ENCODE results near the gene ANKRD30BL.
"Not testable (repeated sequence)": the region's sequence is repeated elsewhere in the genome, so short reads cannot be mapped to it uniquely, and the experiment has no call there.

Gene ANKRD30BL, protein sequence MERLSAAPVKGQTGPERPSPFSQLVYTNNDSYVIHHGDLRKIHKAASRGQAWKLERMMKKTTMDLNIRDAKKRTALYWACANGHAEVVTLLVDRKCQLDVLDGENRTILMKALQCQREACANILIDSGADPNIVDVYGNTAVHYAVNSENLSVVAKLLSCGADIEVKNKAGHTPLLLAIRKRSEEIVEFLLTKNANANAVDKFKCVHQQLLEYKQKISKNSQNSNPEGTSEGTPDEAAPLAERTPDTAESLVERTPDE

DNA sequence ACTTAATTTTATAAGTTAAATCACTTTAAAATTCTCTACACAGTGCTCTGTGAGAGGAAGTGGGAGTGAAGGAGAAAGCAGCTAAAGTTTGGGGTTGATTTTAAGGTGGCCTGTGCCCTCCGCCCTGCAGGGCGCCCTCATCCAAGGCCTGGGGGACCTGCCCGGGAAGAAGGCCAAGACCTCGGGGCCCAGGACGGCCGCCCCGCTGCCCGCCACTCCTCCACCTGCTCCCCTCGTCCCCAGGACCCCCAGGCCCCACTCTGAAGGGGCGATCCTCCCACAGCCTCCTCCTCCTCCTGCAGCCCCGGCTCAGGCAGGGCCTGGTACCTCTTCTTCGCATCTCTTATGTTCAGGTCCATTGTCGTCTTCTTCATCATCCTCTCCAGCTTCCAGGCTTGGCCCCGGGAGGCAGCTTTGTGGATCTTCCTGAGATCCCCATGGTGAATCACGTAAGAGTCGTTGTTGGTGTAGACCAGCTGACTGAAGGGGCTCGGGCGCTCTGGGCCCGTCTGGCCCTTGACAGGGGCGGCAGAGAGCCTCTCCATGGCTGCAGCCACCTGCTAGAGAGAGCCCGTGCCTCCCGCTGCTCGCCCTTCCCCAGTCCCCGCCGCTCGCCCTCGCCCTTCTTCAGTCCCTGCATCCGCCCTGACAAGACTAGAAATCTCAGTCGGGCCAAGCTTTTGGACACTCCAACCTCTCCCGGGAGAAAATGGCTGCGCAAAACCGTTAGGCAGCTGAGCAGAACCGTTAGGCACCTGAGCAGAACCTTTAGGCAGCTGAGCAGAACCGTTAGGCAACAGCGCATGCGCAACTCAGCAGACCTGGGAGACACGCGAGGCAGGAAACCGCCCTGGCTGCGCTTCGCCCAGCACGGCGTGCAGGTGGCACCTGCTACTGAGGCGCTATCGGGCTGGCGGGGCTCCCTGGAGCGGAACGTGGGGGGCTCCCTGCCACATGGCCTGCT is at the start of gene ANKRD30BL:
ANKRD30BL (minus strand) TSS at position 792 of the 964 bp plus-strand sequence; CDS start at position 545, 247 bp downstream.
- not testable (repeated sequence) for H3K4me3 ChIP-seq (ENCODE audit: low read depth in 1 of 2, low read length in 2 of 2)

DNA sequence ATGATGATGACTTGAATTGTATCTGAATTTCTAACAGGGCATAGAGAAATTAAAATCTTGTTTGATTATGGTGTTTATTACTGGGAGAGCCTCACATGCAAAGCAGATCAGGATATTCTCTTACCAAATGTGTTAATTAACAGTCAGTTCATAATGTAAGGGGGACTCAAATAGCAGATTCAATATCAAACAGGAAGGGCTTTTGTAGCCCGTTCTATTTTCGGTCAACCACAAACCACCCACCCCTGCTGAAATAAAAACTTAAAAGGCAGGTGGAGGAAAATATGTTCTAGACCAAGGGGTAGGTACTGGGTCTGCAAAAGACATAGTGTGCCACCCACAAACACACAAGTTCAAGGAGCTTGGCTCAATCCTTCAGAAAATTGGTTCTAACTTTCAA is 41.1 kb upstream of the ANKRD30BL start:
- not testable (repeated sequence) for H3K4me1 ChIP-seq (ENCODE audit: control insufficient read depth in 1 of 2, insufficient read depth in 2 of 2, low read length in 2 of 2); H3K36me3 ChIP-seq (ENCODE audit: control insufficient read depth in 1 of 2, insufficient read depth in 2 of 2, low read length in 2 of 2); H3K9me3 ChIP-seq (ENCODE audit: control insufficient read depth in 1 of 2, low read length in 2 of 2); H3K27ac ChIP-seq (ENCODE audit: low read length); H3K27me3 ChIP-seq (ENCODE audit: low read depth, low read length); H3K4me3 ChIP-seq (ENCODE audit: low read depth in 1 of 2, low read length in 2 of 2)

More for the DNA sequence above, at the start of gene ANKRD30BL:
- not testable (repeated sequence) for H3K9me3 ChIP-seq (ENCODE audit: control insufficient read depth in 1 of 2, low read length in 2 of 2); H3K27me3 ChIP-seq (ENCODE audit: low read depth, low read length); H3K36me3 ChIP-seq (ENCODE audit: control insufficient read depth in 1 of 2, insufficient read depth in 2 of 2, low read length in 2 of 2); H3K4me1 ChIP-seq (ENCODE audit: control insufficient read depth in 1 of 2, insufficient read depth in 2 of 2, low read length in 2 of 2); H3K27ac ChIP-seq (ENCODE audit: low read length)

DNA sequence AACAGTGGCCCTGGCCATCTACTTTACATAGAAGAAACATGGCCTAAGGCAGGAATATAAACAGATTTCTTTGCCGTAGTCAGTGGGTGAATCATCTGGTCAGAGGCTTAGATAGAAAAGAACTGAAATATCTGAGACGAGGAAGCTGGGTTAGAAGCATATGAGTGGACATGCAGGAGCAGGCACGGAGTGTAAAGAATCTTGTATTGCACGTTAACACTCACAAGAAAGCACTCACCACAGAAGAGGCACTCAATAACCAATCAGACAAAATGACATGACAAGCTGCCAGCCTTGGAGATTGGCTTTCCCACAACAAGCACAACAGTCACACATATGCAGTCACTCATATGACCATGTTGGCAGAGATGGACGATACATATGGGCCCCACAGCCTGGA is 31.1 kb upstream of the ANKRD30BL start:
- H3K27me3 ChIP-seq (ENCODE audit: low read depth, low read length); H3K4me1 ChIP-seq (ENCODE audit: control insufficient read depth in 1 of 2, insufficient read depth in 2 of 2, low read length in 2 of 2); H3K36me3 ChIP-seq (ENCODE audit: control insufficient read depth in 1 of 2, insufficient read depth in 2 of 2, low read length in 2 of 2); H3K27ac ChIP-seq (ENCODE audit: low read length); H3K4me3 ChIP-seq (ENCODE audit: low read depth in 1 of 2, low read length in 2 of 2); H3K9me3 ChIP-seq (ENCODE audit: control insufficient read depth in 1 of 2, low read length in 2 of 2): not testable (repeated sequence)

DNA sequence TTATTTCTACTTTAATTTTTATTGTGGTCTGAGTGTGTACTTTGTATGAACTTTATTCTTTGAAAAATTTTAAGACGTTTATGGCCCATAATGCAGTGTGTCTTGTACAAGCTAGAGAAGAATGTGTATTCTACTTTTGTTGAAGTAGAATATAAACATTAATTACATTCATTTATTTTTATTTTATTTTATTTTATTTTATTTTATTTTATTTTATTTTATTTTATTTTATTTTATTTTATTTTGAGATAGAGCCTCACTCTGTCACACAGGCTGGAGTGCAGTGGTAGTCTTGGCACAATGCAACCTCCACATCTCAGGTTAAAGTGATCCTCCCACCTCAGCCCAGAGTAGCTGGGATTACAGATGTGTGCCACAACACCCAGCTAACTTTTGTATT is 5.3 kb upstream of the ANKRD30BL start:
- not testable (repeated sequence) for H3K4me1 ChIP-seq (ENCODE audit: control insufficient read depth in 1 of 2, insufficient read depth in 2 of 2, low read length in 2 of 2); H3K9me3 ChIP-seq (ENCODE audit: control insufficient read depth in 1 of 2, low read length in 2 of 2); H3K27ac ChIP-seq (ENCODE audit: low read length); H3K36me3 ChIP-seq (ENCODE audit: control insufficient read depth in 1 of 2, insufficient read depth in 2 of 2, low read length in 2 of 2); H3K27me3 ChIP-seq (ENCODE audit: low read depth, low read length); H3K4me3 ChIP-seq (ENCODE audit: low read depth in 1 of 2, low read length in 2 of 2)

DNA sequence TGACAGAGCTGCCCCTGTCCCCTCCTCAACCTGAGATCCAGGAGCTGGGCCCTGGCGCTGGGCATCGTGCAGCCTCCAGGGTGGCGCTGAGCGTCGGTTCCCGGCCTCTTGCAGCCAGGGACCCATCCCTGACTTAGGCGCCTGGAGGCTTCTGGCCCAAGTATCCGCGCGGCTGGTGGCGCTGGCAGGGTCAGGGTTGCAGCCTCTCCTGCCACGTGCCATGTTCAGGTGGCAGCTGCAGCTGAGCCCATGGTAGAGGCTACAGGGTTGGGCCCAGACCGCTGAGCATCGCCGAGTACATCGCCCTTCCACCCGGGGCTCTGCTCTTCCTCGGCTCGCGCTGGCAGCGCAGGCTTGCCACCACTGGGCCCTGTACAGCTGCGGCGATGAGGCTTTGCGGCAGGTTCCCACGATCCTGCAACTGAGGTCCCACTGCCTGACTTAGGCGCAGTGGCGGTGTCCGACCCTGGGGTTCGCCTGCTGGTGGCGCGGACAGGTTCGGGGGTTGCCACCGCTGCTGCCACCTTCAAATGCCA is 441 bp upstream of the ANKRD30BL start:
- H3K27me3 ChIP-seq (ENCODE audit: low read depth, low read length); H3K4me1 ChIP-seq (ENCODE audit: control insufficient read depth in 1 of 2, insufficient read depth in 2 of 2, low read length in 2 of 2); H3K4me3 ChIP-seq (ENCODE audit: low read depth in 1 of 2, low read length in 2 of 2); H3K9me3 ChIP-seq (ENCODE audit: control insufficient read depth in 1 of 2, low read length in 2 of 2); H3K36me3 ChIP-seq (ENCODE audit: control insufficient read depth in 1 of 2, insufficient read depth in 2 of 2, low read length in 2 of 2); H3K27ac ChIP-seq (ENCODE audit: low read length): not testable (repeated sequence)

DNA sequence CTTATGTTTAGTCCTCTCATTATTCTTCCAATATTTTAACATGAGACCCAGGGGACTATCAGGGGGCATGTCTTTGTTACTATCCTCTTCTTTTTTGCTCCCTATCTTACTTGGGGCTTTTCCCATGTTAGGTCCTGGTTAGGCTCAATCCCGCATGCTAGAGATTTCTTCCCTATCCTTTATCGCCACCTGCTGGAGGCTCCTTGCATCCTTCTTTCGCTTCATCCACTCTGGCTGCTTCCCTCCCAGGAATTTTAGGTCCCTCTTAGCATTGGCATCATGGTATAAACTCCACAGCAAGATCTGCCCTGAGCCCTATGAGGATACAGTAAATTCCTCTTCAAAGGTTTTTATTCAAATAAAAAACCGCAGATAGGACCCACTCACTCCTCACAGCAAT is 15.0 kb downstream of the ANKRD30BL start:
- H3K36me3 ChIP-seq (ENCODE audit: control insufficient read depth in 1 of 2, insufficient read depth in 2 of 2, low read length in 2 of 2), result not testable (repeated sequence)

More for the DNA sequence above, 15.0 kb downstream of the ANKRD30BL start:
- not testable (repeated sequence) for H3K4me1 ChIP-seq (ENCODE audit: control insufficient read depth in 1 of 2, insufficient read depth in 2 of 2, low read length in 2 of 2); H3K9me3 ChIP-seq (ENCODE audit: control insufficient read depth in 1 of 2, low read length in 2 of 2); H3K27ac ChIP-seq (ENCODE audit: low read length); H3K27me3 ChIP-seq (ENCODE audit: low read depth, low read length); H3K4me3 ChIP-seq (ENCODE audit: low read depth in 1 of 2, low read length in 2 of 2)
